Measurements from ENCODE around the gene MED12L.
A peak's percentile ranks its signal among the peaks of the same experiment; 100 is the strongest.

MED12L gene

DNA sequence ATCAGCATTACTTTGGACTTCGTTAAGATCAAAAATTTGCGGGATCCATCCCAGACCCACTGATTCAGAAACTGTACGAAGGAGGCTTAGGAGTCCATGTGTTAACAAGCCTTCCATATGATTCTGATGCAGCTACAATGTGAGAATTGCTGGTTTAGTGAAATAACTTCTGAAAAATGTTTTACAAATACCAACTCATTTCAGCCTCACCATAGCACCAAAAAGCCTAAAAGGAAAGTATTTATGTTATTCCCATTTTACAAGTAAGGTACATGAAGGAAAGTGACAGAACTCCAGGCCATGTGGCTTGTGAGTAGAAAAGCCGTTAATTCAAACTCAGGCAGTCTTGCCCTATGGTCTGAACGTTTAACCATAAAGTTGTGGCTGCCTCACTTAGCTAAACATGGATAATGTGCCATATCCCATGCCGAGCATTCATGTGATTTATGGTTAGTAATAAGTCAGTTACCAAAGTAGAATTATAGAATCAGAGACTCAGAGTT lies 376.9 kb downstream of the MED12L start:
- H3K4me3 ChIP-seq: no peak overlapping the region
- no peak for DNase-seq (ENCODE audit: low read depth, low spot score)
- H3K9me3 ChIP-seq (ENCODE audit: low read depth, low read length): no peaks in the 10 kb centered on the region
- H3K36me3 ChIP-seq (ENCODE audit: insufficient read depth, low read length): no peaks in the 10 kb centered on the region
- TF ChIP-seq FOXP2 (optimal IDR thresholded peaks at IDR 0.05; ENCODE audit: control extremely low read depth, extremely low read length, insufficient read depth): no peak
- no peak for TF ChIP-seq POLR2AphosphoS5 (IDR thresholded peaks at IDR 0.05; ENCODE audit: borderline replicate concordance, low read depth, low read length)
- no peak for TF ChIP-seq EZH2 (IDR thresholded peaks at IDR 0.05)
- no peak overlapping the region for H3K27ac ChIP-seq
- H3K9ac ChIP-seq (ENCODE audit: insufficient read length): no peak overlapping the region

DNA sequence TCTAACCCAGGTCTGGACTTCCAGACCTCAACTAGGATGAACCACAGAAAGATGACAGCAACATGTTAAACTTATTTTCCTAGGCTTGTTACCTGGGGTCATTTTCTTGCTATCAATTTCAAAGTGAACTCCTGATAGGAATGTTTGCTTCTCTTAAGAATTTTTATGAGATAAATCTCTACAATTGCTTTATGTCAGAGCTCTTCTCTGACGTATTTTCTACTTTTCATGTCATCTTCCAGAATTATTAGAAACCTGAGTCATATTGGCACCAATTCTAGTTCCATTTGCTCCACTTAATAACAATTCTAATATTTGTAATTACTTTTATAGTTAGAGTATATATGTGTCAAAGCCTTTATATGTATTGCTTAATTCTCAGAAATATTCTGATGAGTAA lies 377.5 kb downstream of the MED12L start:
- Histone ChIP-seq H3K36me3 (ENCODE audit: insufficient read depth, low read length) (no peaks in the 10 kb centered on the region), H3K9ac (ENCODE audit: insufficient read length) (no peak overlapping the region), H3K4me3 (no peak overlapping the region), H3K27ac (no peak overlapping the region), H3K9me3 (ENCODE audit: low read depth, low read length) (no peaks in the 10 kb centered on the region)
- DNase-seq (ENCODE audit: low read depth, low spot score): no peak
- TF ChIP-seq EZH2 (IDR thresholded peaks at IDR 0.05): no peak
- no peak for TF ChIP-seq POLR2AphosphoS5 (IDR thresholded peaks at IDR 0.05; ENCODE audit: borderline replicate concordance, low read depth, low read length)
- no peak for TF ChIP-seq FOXP2 (optimal IDR thresholded peaks at IDR 0.05; ENCODE audit: control extremely low read depth, extremely low read length, insufficient read depth)

DNA sequence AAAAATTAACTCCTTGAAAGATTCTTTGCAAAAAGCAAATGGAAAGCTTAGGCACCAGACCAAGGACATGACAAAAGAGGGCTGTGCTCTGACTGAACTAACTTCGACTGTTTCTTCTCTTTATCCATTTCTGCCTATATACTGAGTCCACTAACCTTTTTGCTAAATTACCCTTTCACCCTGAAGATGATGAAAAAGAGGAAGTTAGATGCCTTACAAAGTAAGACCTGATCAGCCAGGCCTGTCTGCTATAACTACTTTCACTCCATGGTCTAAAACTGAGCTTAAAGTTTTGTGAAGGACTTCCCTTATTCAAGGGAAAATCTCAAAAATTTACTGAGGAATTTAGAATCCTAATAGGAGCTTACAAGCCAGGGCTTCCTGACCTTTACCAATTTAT lies 381.6 kb downstream of the MED12L start:
- DNase-seq (ENCODE audit: low read depth, low spot score): no peak
- H3K27ac ChIP-seq: no peak overlapping the region
- H3K36me3 ChIP-seq (ENCODE audit: insufficient read depth, low read length): no peaks in the 10 kb centered on the region
- H3K9me3 ChIP-seq (ENCODE audit: low read depth, low read length): no peaks in the 10 kb centered on the region
- H3K4me3 ChIP-seq: no peak overlapping the region
- no peak overlapping the region for H3K9ac ChIP-seq (ENCODE audit: insufficient read length)
- TF ChIP-seq EZH2 (IDR thresholded peaks at IDR 0.05) (no peak), POLR2AphosphoS5 (IDR thresholded peaks at IDR 0.05; ENCODE audit: borderline replicate concordance, low read depth, low read length) (no peak), FOXP2 (optimal IDR thresholded peaks at IDR 0.05; ENCODE audit: control extremely low read depth, extremely low read length, insufficient read depth) (no peak)

DNA sequence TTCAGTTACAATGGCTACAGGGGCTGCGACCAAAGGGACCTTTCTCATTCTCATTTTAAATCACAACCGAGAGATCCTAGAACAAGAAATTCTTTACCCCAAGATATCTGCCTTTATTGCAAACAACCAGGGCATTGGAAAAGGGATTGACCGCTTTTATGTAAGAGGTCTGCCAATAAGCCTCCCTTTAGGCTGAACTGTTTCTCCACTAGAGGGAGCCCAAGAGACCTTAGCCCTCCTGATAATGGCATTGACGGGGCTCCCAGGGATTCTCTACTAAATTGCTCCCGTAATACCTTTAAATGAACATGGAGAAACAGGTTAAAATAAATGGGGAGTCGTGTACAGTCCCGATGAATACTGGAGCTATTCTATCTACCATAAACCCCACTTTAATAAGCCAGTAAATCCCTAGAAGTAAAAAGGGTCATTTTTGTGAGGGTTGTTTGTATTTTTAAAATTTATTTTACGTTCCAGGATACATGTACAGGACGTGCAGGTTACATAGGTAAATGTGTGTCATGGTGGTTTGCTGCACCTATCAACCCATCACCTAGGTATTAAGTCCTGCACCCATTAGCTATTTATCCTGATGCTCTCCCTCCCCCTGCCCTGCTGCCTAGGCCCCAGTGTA lies 382.9 kb downstream of the MED12L start:
- no peaks in the 10 kb centered on the region for H3K9me3 ChIP-seq (ENCODE audit: low read depth, low read length)
- no peaks in the 10 kb centered on the region for H3K36me3 ChIP-seq (ENCODE audit: insufficient read depth, low read length)
- no peak overlapping the region for H3K4me3 ChIP-seq
- H3K27ac ChIP-seq: no peak overlapping the region
- H3K9ac ChIP-seq (ENCODE audit: insufficient read length): no peak overlapping the region
- TF ChIP-seq FOXP2 (optimal IDR thresholded peaks at IDR 0.05; ENCODE audit: control extremely low read depth, extremely low read length, insufficient read depth) (no peak), POLR2AphosphoS5 (IDR thresholded peaks at IDR 0.05; ENCODE audit: borderline replicate concordance, low read depth, low read length) (no peak), EZH2 (IDR thresholded peaks at IDR 0.05) (no peak)
- peak; percentile 59 for DNase-seq (ENCODE audit: low read depth, low spot score)

DNA sequence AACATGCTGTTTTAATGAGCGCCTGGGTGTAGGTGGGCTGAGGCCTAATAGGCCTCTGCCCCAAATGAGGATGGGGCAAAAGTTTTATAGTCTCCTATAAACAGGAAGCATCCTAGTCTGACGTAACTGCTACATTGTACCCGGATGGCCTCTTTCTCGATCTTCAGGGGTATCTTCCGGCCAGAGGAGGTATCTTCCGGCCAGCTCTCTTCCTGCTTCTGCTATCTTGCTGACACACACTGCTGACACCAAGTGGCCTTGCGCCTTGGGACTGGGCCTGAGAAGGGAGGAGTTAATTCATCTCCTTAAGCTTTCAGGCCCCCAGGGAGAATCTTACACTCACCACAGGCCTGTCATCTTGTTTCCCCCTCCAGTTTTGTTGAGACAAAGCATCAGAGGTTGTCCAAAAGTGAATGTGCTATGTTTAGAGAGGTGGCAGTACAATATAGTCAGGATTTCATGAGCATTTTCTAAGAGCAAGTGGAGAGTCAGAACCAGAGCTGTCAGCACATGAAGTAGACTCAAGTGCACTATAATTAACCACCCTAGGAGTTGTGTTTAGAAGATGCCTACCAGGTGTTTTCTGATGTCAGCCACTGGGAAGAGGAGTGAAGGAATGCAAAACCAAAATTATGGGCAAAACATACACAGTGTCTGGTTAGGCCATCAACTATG lies 391.0 kb downstream of the MED12L start:
- Histone ChIP-seq H3K36me3 (ENCODE audit: insufficient read depth, low read length) (no peaks in the 10 kb centered on the region), H3K9me3 (ENCODE audit: low read depth, low read length) (no peaks in the 10 kb centered on the region), H3K27ac (no peak overlapping the region), H3K4me3 (no peak overlapping the region), H3K9ac (ENCODE audit: insufficient read length) (no peak overlapping the region)
- no peak for TF ChIP-seq FOXP2 (optimal IDR thresholded peaks at IDR 0.05; ENCODE audit: control extremely low read depth, extremely low read length, insufficient read depth)
- no peak for TF ChIP-seq EZH2 (IDR thresholded peaks at IDR 0.05)
- no peak for TF ChIP-seq POLR2AphosphoS5 (IDR thresholded peaks at IDR 0.05; ENCODE audit: borderline replicate concordance, low read depth, low read length)
- no peak for DNase-seq (ENCODE audit: low read depth, low spot score)

DNA sequence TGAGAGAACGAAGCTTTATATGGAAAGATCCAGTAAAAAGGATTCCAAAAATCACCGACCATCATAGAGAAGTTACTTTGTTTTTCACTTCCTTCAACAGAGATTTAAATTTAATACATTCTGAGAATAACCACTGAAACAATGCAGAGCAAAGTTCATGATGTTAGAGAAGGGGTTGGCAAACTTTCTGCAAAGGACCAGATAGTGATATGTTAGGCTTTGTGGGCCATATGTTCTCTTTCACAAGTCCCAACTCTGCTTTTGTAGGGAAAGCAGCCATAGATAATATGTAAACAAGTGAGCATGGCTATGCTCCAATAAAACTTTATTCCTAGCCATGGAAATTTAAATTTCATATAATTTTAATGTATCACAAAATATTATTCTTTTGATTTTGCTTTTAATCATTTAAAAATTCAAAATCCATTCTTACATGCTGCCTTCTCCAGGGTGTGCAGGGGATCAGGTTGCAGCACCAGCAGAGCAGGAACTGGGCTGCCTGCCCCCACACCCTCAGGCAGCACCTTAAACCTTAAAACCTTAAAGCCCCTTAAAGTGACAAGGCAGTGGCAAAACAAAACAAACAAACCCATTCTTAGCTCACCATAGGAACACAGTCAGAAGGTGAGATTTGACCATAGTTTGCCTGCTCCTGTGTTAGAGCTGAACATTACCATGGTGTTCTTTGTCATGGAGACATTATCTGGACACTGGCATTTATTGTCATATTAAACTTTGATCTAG lies 392.3 kb downstream of the MED12L start:
- no peak for DNase-seq (ENCODE audit: low read depth, low spot score)
- no peaks in the 10 kb centered on the region for H3K36me3 ChIP-seq (ENCODE audit: insufficient read depth, low read length)
- no peak for TF ChIP-seq POLR2AphosphoS5 (IDR thresholded peaks at IDR 0.05; ENCODE audit: borderline replicate concordance, low read depth, low read length)
- TF ChIP-seq EZH2 (IDR thresholded peaks at IDR 0.05): no peak
- no peak for TF ChIP-seq FOXP2 (optimal IDR thresholded peaks at IDR 0.05; ENCODE audit: control extremely low read depth, extremely low read length, insufficient read depth)
- no peak overlapping the region for H3K4me3 ChIP-seq
- no peak overlapping the region for H3K9ac ChIP-seq (ENCODE audit: insufficient read length)
- H3K27ac ChIP-seq: no peak overlapping the region
- H3K9me3 ChIP-seq (ENCODE audit: low read depth, low read length): 0 out of 2 replicates have a peak, but pooled peaks cover 2% of the 10 kb centered on the region

DNA sequence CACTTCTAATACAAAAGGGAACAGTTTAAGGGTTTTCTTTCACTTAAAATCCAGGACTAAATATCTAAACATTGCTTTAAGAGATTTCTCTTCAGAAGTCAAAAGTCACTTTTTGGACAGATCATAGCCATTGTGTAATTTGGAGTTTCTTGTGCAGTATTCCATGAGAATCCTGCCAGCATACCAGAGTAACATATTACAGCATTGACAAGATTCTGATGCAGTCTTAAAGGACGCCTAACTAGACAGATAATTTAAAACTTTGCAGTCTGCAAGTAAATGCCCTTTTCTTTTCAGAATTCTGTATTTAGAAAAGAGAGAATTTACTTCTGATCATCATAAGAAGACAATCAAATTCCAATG lies 392.9 kb downstream of the MED12L start:
- Histone ChIP-seq H3K4me3 (no peak overlapping the region), H3K9me3 (ENCODE audit: low read depth, low read length) (0 out of 2 replicates have a peak, but pooled peaks cover 4% of the 10 kb centered on the region), H3K27ac (no peak overlapping the region), H3K9ac (ENCODE audit: insufficient read length) (no peak overlapping the region), H3K36me3 (ENCODE audit: insufficient read depth, low read length) (no peaks in the 10 kb centered on the region)
- TF ChIP-seq EZH2 (IDR thresholded peaks at IDR 0.05) (no peak), POLR2AphosphoS5 (IDR thresholded peaks at IDR 0.05; ENCODE audit: borderline replicate concordance, low read depth, low read length) (no peak), FOXP2 (optimal IDR thresholded peaks at IDR 0.05; ENCODE audit: control extremely low read depth, extremely low read length, insufficient read depth) (no peak)
- no peak for DNase-seq (ENCODE audit: low read depth, low spot score)

DNA sequence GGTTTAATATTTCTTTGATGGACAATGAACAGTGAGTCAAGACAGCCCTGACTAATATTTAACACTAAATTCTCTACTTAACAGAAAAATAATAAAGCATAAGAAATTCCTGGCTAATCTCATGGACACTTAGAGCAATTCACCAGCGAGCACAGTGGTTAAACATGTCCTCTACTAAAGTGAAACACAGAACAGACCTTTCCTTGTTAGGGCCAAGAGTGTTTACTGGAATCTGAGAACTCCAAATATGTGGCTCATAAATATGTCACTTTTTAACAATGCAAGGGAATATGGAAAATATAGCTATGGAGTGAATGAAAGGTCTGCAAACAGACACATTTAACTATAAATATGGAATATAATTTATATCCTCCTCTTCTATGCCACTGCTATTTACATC lies 394.0 kb downstream of the MED12L start:
- no peak for TF ChIP-seq POLR2AphosphoS5 (IDR thresholded peaks at IDR 0.05; ENCODE audit: borderline replicate concordance, low read depth, low read length)
- no peak for TF ChIP-seq FOXP2 (optimal IDR thresholded peaks at IDR 0.05; ENCODE audit: control extremely low read depth, extremely low read length, insufficient read depth)
- no peak for TF ChIP-seq EZH2 (IDR thresholded peaks at IDR 0.05)
- no peak overlapping the region for H3K4me3 ChIP-seq
- H3K27ac ChIP-seq: no peak overlapping the region
- H3K9me3 ChIP-seq (ENCODE audit: low read depth, low read length): 0 out of 2 replicates have a peak, but pooled peaks cover 4% of the 10 kb centered on the region
- H3K9ac ChIP-seq (ENCODE audit: insufficient read length): no peak overlapping the region
- H3K36me3 ChIP-seq (ENCODE audit: insufficient read depth, low read length): no peaks in the 10 kb centered on the region
- DNase-seq (ENCODE audit: low read depth, low spot score): no peak

Measured in SK-N-MC (cell line).